WTC11 (cell line): ENCODE data around the gene NUP50. TPM values are rescaled to one million over a fixed set of nuclear protein-coding genes. Genes with fewer than 3 reads are reported as not detected.

Source experiments
- ATF1 ChIP-seq: sonication (generic); formaldehyde crosslinking; IDR thresholded peaks from 2 replicates; pipeline ENCODE4 v1.8.1; 2023; ENCODE audit warnings: mild to moderate bottlenecking, moderate library complexity, missing genetic modification reagents
- CREB1 ChIP-seq: sonication (generic); formaldehyde crosslinking; IDR thresholded peaks from 2 replicates; pipeline ENCODE4 v1.8.0; 2023; ENCODE audit warnings: mild to moderate bottlenecking, missing genetic modification reagents
- EMX1 ChIP-seq: fragments of 250-450 bp; sonication (Bioruptor Pico); IDR thresholded peaks from 2 replicates; pipeline ENCODE4 v1.8.0; 2021; ENCODE audit warnings: mild to moderate bottlenecking
- ESRRA ChIP-seq: sonication (generic); formaldehyde crosslinking; IDR thresholded peaks from 2 replicates; pipeline ENCODE4 v1.8.1; 2022; ENCODE audit warnings: mild to moderate bottlenecking, missing genetic modification reagents, borderline replicate concordance
- FOXJ3 ChIP-seq: sonication (generic); formaldehyde crosslinking; IDR thresholded peaks from 2 replicates; pipeline ENCODE4 v1.9.0; 2021; ENCODE audit warnings: missing genetic modification reagents, mild to moderate bottlenecking, borderline replicate concordance
- GRHL2 ChIP-seq: fragments of 250-450 bp; sonication (Bioruptor Pico); IDR thresholded peaks from 2 replicates; pipeline ENCODE4 v1.8.0; 2022; ENCODE audit warnings: mild to moderate bottlenecking, moderate library complexity; ENCODE audit not compliant: insufficient replicate concordance, severe bottlenecking
- JAZF1 ChIP-seq: fragments of 250-450 bp; sonication (Bioruptor Pico); IDR thresholded peaks from 2 replicates; pipeline ENCODE4 v1.9.0; 2021; ENCODE audit warnings: moderate library complexity, mild to moderate bottlenecking, inconsistent platforms
- MYBL2 ChIP-seq: sonication (generic); formaldehyde crosslinking; IDR thresholded peaks from 2 replicates; pipeline ENCODE4 v1.8.1; 2023; ENCODE audit warnings: mild to moderate bottlenecking, moderate library complexity, missing genetic modification reagents
- NFATC4 ChIP-seq: fragments of 250-450 bp; sonication (Bioruptor Pico); IDR thresholded peaks from 2 replicates; pipeline ENCODE4 v1.9.0; 2021; ENCODE audit warnings: mild to moderate bottlenecking
- NFE2L1 ChIP-seq: sonication (generic); formaldehyde crosslinking; IDR thresholded peaks from 2 replicates; pipeline ENCODE4 v1.8.1; 2023; ENCODE audit warnings: missing genetic modification reagents
- PRRX2 ChIP-seq: fragments of 250-450 bp; sonication (Bioruptor Pico); IDR thresholded peaks from 2 replicates; pipeline ENCODE4 v1.8.0; 2021; ENCODE audit warnings: mild to moderate bottlenecking
- RELA ChIP-seq: sonication (generic); formaldehyde crosslinking; IDR thresholded peaks from 2 replicates; pipeline ENCODE4 v1.8.1; 2022; ENCODE audit warnings: missing genetic modification reagents, mild to moderate bottlenecking, borderline replicate concordance
- TCF7 ChIP-seq: sonication (generic); formaldehyde crosslinking; IDR thresholded peaks from 2 replicates; pipeline ENCODE4 v1.8.0; 2022; ENCODE audit warnings: mild to moderate bottlenecking, low read depth, missing genetic modification reagents, moderate library complexity
- TEAD4 ChIP-seq: sonication (generic); formaldehyde crosslinking; IDR thresholded peaks from 2 replicates; pipeline ENCODE4 v1.8.0; 2022; ENCODE audit warnings: mild to moderate bottlenecking, missing genetic modification reagents
- TP53 ChIP-seq: sonication (generic); formaldehyde crosslinking; IDR thresholded peaks from 2 replicates; pipeline ENCODE4 v1.8.1; 2023; ENCODE audit warnings: mild to moderate bottlenecking, missing genetic modification reagents
- ZNF232 ChIP-seq: sonication (generic); formaldehyde crosslinking; IDR thresholded peaks from 2 replicates; pipeline ENCODE4 v1.8.0; 2022; ENCODE audit warnings: mild to moderate bottlenecking, missing genetic modification reagents
- ZNF317 ChIP-seq: sonication (generic); formaldehyde crosslinking; IDR thresholded peaks from 2 replicates; pipeline ENCODE4 v1.8.1; 2023; ENCODE audit warnings: low read depth, mild to moderate bottlenecking, moderate library complexity, missing genetic modification reagents, borderline replicate concordance
- total RNA-seq: library from RNA; stranded (reverse); gene quantifications from 3 replicates; pipeline ENCODE4 v1.2.3, GENCODE V29; 2021
- TF ChIP-seq, protein P1 (sequence below): sonication (generic); formaldehyde crosslinking; IDR thresholded peaks from 2 replicates; pipeline ENCODE4 v1.8.0; 2023; ENCODE audit warnings: missing genetic modification reagents
- TF ChIP-seq, protein P2 (sequence below): sonication (generic); formaldehyde crosslinking; IDR thresholded peaks from 2 replicates; pipeline ENCODE4 v1.8.1; 2022; ENCODE audit warnings: low read depth, mild to moderate bottlenecking, moderate library complexity, missing genetic modification reagents, borderline replicate concordance
- TF ChIP-seq, protein P3 (sequence below): sonication (generic); formaldehyde crosslinking; IDR thresholded peaks from 2 replicates; pipeline ENCODE4 v1.8.1; 2023; ENCODE audit warnings: mild to moderate bottlenecking, missing genetic modification reagents, moderate library complexity
- TF ChIP-seq, protein P4 (sequence below): sonication (generic); formaldehyde crosslinking; IDR thresholded peaks from 2 replicates; pipeline ENCODE4 v1.8.0; 2022; ENCODE audit warnings: mild to moderate bottlenecking, missing genetic modification reagents
- TF ChIP-seq, protein P5 (sequence below): fragments of 250-450 bp; sonication (Bioruptor Pico); conservative IDR thresholded peaks from 2 replicates; pipeline ENCODE4 v1.9.0; 2021; ENCODE audit warnings: mild to moderate bottlenecking
- TF ChIP-seq, protein P6 (sequence below): sonication (generic); formaldehyde crosslinking; IDR thresholded peaks from 2 replicates; pipeline ENCODE4 v1.8.1; 2022; ENCODE audit warnings: low read depth, missing genetic modification reagents, borderline replicate concordance
- TF ChIP-seq, protein P7 (sequence below): sonication (generic); formaldehyde crosslinking; IDR thresholded peaks from 2 replicates; pipeline ENCODE4 v1.8.1; 2022; ENCODE audit warnings: mild to moderate bottlenecking, moderate library complexity, missing genetic modification reagents
- TF ChIP-seq, protein P8 (sequence below): sonication (generic); formaldehyde crosslinking; IDR thresholded peaks from 2 replicates; pipeline ENCODE4 v1.8.0; 2022; ENCODE audit warnings: mild to moderate bottlenecking, missing genetic modification reagents
- TF ChIP-seq, protein P9 (sequence below): sonication (generic); formaldehyde crosslinking; IDR thresholded peaks from 2 replicates; pipeline ENCODE4 v1.8.1; 2023; ENCODE audit warnings: mild to moderate bottlenecking, missing genetic modification reagents
- TF ChIP-seq, protein P10 (sequence below): sonication (generic); formaldehyde crosslinking; IDR thresholded peaks from 2 replicates; pipeline ENCODE4 v1.8.0; 2022; ENCODE audit warnings: mild to moderate bottlenecking, missing genetic modification reagents

The NUP50 gene
- total RNA-seq, 1 experiment from 2014 or later, result 131 TPM

DNA sequence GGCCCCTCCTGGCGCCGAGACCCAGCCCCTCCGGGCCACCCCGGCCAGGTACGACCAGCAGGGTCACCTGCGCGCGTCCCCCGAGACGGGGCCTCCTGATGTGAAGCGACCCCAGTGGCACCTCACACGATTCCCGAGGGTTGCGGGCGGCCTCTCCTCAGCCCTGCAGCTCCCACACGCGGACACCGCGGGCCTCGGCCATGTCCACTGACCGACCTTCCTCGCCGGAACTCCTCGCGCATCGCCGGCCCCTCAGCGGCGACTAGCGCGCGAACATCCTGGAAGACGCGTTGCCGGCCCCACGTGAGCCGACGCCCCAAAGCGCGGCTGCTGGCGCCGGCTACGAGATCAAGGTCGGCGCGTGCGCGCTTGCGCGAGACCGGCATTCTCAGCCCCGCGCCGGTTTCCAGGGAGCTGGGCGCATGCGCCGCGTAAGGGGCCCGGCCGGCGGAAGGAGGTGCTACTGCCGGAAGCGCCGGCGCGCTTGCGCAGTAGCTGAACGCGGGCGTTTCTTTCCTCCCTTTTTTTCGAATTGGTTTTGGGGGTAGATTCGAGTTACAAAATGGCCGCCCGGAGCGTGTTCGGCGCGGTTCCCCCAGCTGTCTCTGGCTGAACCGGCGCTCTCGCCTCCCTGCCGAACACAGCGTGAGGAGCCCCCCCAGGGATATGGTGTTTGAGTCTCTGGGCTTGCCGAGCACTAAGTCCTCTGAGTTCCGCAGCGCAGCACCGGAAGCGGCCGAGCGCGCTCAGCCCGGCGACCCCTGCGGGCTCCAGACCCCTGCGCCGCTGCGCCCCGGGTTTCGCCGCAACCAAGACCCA lies at the start of gene NUP50 (continued):
- TF ChIP-seq NFE2L1 (peak; percentile 85), EMX1 (CRISPR knock-in tag) (no peak), TCF7 (peak; percentile 73; the same call in 1 of the 2 replicates), RELA (peak; percentile 84; the same call in 1 of the 2 replicates), MYBL2 (CRISPR knock-in tag) (peak; percentile 94), ESRRA (CRISPR knock-in tag) (peak; percentile 90; the same call in 1 of the 2 replicates), ATF1 (0 out of 2 replicates have a peak, but pooled peaks have one; percentile 78), PRRX2 (CRISPR knock-in tag) (no peak), NFATC4 (CRISPR knock-in tag) (no peak), JAZF1 (no peak), CREB1 (peak; percentile 85; the same call in 1 of the 2 replicates), TP53 (CRISPR knock-in tag) (peak; percentile 83; the same call in 1 of the 2 replicates), ZNF232 (peak; percentile 93), TEAD4 (0 out of 2 replicates have a peak, but pooled peaks have one; percentile 49), GRHL2 (no peak), ZNF317 (peak; percentile 21; the same call in 1 of the 2 replicates), FOXJ3 (CRISPR knock-in tag) (no peak)
- TF ChIP-seq, protein P1, sequence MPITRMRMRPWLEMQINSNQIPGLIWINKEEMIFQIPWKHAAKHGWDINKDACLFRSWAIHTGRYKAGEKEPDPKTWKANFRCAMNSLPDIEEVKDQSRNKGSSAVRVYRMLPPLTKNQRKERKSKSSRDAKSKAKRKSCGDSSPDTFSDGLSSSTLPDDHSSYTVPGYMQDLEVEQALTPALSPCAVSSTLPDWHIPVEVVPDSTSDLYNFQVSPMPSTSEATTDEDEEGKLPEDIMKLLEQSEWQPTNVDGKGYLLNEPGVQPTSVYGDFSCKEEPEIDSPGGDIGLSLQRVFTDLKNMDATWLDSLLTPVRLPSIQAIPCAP, result peak; percentile 94
- TF ChIP-seq, protein P2, sequence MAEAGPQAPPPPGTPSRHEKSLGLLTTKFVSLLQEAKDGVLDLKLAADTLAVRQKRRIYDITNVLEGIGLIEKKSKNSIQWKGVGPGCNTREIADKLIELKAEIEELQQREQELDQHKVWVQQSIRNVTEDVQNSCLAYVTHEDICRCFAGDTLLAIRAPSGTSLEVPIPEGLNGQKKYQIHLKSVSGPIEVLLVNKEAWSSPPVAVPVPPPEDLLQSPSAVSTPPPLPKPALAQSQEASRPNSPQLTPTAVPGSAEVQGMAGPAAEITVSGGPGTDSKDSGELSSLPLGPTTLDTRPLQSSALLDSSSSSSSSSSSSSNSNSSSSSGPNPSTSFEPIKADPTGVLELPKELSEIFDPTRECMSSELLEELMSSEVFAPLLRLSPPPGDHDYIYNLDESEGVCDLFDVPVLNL (CRISPR knock-in tag), result 0 out of 2 replicates have a peak, but pooled peaks have one; percentile 46
- TF ChIP-seq, protein P3, sequence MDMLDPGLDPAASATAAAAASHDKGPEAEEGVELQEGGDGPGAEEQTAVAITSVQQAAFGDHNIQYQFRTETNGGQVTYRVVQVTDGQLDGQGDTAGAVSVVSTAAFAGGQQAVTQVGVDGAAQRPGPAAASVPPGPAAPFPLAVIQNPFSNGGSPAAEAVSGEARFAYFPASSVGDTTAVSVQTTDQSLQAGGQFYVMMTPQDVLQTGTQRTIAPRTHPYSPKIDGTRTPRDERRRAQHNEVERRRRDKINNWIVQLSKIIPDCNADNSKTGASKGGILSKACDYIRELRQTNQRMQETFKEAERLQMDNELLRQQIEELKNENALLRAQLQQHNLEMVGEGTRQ, result peak; percentile 83
- TF ChIP-seq, protein P4, sequence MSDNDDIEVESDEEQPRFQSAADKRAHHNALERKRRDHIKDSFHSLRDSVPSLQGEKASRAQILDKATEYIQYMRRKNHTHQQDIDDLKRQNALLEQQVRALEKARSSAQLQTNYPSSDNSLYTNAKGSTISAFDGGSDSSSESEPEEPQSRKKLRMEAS (CRISPR knock-in tag), result peak; percentile 99
- TF ChIP-seq, protein P5, sequence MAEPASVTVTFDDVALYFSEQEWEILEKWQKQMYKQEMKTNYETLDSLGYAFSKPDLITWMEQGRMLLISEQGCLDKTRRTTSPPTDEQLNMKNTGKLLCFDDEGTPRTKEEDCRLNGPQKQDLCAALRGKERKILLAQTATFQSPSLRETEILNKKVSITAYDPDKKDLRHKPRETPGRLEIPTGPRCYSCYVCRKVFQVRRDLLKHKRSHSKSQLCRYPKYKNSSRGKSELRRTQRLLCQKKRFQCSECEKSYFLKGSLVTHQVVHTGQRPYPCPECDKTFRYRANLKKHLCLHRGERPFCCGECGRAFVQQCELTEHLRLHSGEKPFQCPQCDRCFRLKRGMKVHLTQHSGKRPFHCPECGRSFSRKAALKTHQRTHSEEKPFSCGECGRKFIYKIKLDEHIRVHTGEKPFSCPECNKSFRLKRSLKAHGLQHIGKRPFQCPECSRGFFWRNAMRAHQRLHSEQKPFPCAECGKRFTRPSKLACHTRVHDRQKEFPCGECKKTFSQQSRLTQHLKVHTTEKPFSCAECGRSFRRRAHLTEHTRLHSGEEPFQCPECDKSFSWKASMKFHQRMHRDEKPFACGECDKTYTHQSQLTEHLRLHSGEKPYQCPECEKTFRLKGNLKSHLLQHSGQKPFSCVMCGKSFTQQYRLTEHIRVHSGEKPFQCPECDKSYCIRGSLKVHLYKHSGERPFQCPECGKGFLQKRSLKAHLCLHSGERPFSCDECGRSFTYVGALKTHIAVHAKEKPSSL (CRISPR knock-in tag), result no peak
- TF ChIP-seq, protein P6, sequence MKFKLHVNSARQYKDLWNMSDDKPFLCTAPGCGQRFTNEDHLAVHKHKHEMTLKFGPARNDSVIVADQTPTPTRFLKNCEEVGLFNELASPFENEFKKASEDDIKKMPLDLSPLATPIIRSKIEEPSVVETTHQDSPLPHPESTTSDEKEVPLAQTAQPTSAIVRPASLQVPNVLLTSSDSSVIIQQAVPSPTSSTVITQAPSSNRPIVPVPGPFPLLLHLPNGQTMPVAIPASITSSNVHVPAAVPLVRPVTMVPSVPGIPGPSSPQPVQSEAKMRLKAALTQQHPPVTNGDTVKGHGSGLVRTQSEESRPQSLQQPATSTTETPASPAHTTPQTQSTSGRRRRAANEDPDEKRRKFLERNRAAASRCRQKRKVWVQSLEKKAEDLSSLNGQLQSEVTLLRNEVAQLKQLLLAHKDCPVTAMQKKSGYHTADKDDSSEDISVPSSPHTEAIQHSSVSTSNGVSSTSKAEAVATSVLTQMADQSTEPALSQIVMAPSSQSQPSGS (CRISPR knock-in tag), result no peak
- TF ChIP-seq, protein P7, sequence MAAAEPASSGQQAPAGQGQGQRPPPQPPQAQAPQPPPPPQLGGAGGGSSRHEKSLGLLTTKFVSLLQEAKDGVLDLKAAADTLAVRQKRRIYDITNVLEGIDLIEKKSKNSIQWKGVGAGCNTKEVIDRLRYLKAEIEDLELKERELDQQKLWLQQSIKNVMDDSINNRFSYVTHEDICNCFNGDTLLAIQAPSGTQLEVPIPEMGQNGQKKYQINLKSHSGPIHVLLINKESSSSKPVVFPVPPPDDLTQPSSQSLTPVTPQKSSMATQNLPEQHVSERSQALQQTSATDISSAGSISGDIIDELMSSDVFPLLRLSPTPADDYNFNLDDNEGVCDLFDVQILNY (CRISPR knock-in tag), result peak; percentile 93
- TF ChIP-seq, protein P8, sequence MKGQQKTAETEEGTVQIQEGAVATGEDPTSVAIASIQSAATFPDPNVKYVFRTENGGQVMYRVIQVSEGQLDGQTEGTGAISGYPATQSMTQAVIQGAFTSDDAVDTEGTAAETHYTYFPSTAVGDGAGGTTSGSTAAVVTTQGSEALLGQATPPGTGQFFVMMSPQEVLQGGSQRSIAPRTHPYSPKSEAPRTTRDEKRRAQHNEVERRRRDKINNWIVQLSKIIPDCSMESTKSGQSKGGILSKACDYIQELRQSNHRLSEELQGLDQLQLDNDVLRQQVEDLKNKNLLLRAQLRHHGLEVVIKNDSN (CRISPR knock-in tag), result peak; percentile 86
- TF ChIP-seq, protein P9, sequence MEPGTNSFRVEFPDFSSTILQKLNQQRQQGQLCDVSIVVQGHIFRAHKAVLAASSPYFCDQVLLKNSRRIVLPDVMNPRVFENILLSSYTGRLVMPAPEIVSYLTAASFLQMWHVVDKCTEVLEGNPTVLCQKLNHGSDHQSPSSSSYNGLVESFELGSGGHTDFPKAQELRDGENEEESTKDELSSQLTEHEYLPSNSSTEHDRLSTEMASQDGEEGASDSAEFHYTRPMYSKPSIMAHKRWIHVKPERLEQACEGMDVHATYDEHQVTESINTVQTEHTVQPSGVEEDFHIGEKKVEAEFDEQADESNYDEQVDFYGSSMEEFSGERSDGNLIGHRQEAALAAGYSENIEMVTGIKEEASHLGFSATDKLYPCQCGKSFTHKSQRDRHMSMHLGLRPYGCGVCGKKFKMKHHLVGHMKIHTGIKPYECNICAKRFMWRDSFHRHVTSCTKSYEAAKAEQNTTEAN (CRISPR knock-in tag), result 0 out of 2 replicates have a peak, but pooled peaks have one; percentile 58
- TF ChIP-seq, protein P10, sequence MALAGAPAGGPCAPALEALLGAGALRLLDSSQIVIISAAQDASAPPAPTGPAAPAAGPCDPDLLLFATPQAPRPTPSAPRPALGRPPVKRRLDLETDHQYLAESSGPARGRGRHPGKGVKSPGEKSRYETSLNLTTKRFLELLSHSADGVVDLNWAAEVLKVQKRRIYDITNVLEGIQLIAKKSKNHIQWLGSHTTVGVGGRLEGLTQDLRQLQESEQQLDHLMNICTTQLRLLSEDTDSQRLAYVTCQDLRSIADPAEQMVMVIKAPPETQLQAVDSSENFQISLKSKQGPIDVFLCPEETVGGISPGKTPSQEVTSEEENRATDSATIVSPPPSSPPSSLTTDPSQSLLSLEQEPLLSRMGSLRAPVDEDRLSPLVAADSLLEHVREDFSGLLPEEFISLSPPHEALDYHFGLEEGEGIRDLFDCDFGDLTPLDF (CRISPR knock-in tag), result peak; percentile 73; the same call in 1 of the 2 replicates
